GM10266 (cell line): Measurements from ENCODE around the gene TNS3.

Experiments used
- DNase-seq: peaks from one replicate; pipeline ENCODE4 v3.0.0; 2012; ENCODE audit errors: extremely low spot score
- CTCF ChIP-seq: IDR thresholded peaks from 2 replicates; pipeline ENCODE4 v1.5.1; 2012; ENCODE audit warnings: mild to moderate bottlenecking, low read depth; ENCODE audit not compliant: control insufficient read depth, insufficient read depth; ENCODE audit errors: missing control alignments

Gene TNS3

GRCh38 chr7:47502240-47502877, 79.6 kb downstream of the TNS3 start:
- no peak for DNase-seq
- TF ChIP-seq CTCF: no peak

GRCh38 chr7:47501406-47501805, 80.5 kb downstream of the TNS3 start:
- DNase-seq: no peak
- no peak for TF ChIP-seq CTCF

DNA sequence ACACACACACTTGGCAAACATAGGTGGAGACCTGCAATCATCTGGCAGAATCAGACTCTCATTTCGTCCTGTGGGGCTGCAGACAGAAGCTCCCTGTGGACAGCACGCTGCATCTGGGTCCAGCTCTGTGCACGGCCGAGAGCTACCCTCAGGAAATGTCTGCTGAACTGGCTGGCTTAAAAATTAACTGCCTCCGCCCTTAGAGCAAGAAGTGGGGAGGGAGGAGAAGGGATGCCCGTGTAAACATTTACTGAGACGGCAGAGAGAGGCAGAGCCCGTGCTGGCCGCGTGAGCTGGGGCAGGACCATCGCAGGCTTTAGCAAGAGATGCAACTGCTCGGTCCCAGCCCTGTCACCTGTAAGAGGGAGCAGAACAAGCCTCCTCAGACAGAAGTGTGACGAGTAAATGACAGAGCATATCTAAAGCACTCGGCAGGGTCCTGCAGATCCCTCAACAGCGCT, 81.8 kb downstream of the TNS3 start:
- no peak for TF ChIP-seq CTCF
- no peak for DNase-seq

DNA sequence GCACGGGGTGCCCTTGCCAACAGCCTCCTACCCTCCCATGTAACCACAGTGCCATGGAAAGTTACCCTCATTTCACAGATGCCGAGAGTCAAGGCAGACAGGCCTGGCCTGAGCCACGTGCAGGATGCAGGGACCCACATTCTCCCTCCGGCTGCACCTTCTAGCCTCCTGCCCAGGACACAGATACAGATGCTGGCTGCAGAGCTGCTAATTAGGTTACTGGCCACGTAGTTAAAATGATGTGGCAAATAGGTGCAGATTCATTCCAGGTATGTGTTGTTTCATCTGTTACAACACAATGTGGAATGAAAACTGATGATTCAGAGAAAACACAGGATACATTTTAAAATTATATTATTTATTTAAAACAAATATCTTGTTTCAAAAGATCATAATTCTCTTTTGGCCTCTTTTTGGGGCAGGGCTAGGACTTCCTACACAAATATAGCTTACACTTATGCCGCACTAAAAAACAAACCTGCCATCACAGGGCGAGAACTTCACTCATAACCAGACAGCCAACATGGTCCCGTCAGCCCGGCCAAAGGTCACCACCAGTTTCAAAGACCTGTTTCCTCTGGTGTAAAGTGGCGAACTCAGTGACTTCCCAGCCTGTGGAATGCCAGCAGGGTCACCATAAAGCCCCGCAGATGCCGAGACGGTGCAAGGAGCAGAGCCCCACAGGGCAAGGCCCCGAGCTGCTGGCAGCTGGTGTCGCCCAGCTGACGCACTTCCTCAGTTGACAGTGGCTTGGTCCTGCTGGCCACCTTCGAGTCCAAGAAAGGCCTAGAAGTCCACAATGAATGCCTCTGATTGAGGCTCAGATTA, 83.5 kb downstream of the TNS3 start:
- DNase-seq: no peak
- no peak for TF ChIP-seq CTCF

DNA sequence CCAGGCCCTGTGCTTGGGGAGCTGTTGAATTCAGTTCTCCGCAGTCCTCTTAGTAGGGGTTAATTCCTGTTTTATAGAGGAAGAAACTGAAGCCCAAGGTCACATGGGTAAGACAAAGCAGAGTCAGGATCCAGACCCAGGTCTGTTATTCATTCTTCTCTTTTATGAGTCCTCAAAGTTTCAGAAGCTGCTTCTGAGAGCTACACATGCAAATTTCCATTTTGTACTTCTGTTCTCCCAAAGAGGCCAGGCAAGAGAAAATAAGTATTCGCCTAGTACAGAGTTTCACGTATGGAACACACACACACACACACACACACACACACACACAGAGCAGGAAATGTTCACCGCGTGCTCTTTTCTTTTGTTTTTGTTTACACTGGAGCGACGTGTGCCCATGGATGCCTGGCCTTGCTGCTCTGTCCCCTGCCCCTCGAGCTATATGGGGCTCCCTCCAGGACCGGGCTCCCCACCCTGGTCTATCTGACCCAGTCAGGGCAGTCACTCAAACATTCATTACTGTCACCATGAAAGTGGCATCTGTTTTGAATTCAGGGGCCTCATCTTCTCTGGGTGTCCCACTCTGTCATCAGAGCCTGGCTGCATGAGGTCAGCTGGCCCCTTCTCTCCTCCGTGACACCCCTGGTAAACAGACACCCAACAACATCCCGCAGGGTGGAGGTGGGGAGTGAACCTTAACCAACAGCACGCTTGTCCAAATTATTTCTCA, 84.4 kb downstream of the TNS3 start:
- TF ChIP-seq CTCF: no peak
- DNase-seq: peak; percentile 63

DNA sequence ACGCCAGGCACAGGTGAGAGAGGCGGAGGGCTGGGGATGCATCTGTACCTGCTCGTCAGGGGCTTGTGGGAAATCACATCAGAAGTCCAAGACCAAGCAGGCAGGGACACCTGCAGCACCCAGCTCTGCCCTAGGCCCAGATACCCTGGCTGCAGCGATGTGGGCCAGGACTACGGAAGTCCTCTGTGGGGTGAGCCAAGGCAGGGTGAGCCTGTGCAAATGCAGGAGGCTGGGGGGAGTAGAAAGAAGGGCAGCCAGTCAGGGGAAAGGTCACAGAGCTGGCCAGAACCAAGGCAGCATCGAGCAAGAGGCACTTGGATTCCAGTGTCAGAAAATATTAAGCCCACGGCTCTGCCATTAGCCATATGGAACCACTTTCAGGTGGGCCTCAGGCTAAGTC, 85.2 kb downstream of the TNS3 start:
- no peak for TF ChIP-seq CTCF
- DNase-seq: no peak
